VCaP (cell line): Measurements from ENCODE around the gene IQSEC1.

Source experiments
- H3K27ac ChIP-seq: fragments of 450-650 bp; 2 replicates; pipeline ENCODE4 v1.5.1; 2017
- TF ChIP-seq, protein P1 (sequence below): fragments of 450-650 bp; conservative IDR thresholded peaks from 2 replicates; pipeline ENCODE4 v1.5.1; 2017; ENCODE audit warnings: mild to moderate bottlenecking, moderate library complexity

The IQSEC1 gene

DNA sequence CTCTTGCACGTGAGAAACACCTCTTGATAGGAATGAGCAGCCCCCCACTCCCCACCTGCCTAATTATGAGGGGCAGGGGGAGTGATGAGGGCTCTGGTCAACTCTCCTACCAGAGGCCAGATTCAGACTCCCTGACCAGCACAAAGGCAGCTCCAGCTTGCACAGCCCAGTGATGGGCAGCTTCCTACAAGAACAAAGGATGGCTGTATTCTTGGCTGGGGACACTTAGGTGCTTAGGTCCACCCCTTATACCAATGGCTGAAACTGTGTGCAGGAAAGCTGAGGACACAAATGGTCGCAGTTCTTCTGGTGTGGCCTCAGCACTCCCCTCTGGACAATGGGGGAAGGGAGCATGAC lies 81.8 kb downstream of the IQSEC1 start:
- no peak overlapping the region for H3K27ac ChIP-seq
- TF ChIP-seq, protein P1, sequence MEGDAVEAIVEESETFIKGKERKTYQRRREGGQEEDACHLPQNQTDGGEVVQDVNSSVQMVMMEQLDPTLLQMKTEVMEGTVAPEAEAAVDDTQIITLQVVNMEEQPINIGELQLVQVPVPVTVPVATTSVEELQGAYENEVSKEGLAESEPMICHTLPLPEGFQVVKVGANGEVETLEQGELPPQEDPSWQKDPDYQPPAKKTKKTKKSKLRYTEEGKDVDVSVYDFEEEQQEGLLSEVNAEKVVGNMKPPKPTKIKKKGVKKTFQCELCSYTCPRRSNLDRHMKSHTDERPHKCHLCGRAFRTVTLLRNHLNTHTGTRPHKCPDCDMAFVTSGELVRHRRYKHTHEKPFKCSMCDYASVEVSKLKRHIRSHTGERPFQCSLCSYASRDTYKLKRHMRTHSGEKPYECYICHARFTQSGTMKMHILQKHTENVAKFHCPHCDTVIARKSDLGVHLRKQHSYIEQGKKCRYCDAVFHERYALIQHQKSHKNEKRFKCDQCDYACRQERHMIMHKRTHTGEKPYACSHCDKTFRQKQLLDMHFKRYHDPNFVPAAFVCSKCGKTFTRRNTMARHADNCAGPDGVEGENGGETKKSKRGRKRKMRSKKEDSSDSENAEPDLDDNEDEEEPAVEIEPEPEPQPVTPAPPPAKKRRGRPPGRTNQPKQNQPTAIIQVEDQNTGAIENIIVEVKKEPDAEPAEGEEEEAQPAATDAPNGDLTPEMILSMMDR = no peak

DNA sequence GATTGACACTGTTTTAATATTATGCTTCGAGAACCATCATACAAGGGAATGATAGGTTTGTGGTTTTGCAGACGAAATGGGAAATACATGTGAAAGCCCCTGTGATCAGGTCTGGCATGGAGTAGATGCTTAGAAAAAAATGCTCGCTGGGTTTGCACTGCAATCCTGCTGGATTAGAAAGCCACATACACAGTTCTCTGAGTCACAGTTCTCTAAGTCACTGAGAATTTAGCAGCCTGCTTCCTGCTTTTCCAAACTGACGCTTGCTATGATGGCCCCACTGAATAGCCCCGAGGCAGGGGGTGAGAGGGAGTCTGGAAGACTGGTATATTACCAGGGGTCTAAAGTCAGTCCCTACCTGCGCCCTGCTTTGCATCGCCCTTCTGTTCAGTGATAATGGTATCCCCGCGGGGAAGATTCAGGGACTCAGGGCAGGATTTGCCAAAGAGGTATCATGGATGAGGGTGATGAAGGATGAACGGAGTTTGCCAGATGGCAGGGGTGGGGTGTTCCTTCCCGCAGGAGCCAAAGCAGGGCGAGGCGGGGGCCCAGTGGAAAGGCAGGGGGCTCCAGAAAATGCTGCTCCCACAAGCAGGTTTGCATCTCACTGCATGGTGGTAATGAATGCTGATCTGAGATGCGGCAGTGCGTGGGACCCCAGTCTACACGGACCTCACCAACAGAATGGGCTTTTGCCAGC lies 82.3 kb downstream of the IQSEC1 start:
- TF ChIP-seq, protein P1 = no peak
- no peak overlapping the region for H3K27ac ChIP-seq

DNA sequence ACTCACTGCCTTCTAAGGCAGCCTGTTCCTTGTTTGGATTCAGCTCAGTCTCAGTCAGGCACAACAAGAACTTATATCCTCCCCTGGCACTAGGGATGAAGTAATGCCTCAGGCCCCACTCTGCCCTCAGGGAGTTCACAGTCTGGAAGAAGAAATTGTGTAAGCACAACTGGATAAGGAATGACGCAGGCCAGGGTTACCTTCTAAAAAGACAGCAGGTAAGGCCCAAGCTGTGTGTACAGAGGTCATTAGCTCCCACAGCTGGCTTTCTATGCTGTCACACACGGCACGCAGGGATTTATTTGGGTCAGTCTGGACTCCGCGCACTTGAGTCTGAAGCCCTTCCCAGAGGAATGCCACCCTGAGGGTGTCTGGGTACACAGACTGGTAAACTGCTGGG lies 82.9 kb downstream of the IQSEC1 start:
- TF ChIP-seq, protein P1 = no peak
- no peak overlapping the region for H3K27ac ChIP-seq

DNA sequence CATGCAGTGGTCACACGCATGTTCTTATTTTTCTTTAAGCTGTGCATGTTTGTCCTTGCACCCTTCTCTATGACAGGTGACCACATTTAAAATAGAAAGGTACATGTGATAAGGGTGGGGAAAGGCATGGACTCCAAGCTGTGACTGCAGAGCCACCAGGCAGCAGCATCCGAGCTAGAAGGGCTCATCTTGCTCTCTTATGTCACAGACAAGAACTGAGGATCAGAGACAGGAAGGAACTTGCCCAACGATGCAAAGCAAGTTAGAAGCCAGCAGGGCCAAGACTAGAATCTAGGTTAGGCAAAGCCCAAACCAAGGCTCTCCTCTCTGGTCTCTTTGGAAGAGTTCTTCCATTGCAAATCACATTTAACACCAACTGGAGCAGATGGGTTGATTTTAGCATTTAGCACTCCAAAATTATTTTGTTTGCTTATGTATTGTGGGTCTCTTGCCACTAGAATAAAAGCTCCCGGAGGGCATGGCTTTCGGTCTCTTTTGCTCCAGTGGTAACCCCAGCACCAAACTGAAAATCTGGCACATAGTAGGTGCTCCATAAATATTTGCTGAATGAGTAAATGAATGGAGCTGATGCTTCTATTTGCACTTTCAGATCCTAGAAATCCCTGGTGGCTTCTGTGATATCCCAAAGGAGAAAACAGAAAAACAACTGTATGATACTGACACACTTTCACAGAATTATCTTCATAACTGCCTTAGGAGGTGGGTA lies 84.3 kb downstream of the IQSEC1 start:
- peak overlapping the region; percentile 94; the same call in 1 of the 2 replicates for H3K27ac ChIP-seq
- TF ChIP-seq, protein P1 = no peak

DNA sequence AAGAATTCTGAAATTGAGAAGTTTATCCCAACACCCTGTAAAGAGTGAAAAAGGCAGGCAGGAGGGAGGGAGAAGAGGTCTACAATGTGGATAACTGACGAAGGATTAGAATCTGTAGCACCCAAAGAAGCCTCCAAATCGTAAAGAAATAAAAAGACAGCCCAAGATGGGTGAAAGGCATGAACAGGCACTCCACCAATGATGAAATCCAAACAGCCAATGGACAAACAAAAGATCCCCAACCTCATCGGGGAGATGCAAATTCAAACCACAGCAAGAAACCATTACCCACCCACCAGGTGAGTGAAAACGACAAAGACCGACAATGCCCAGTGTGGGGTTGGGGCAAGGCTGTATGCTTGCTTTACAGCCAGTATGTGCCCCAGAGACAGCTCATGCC lies 85.6 kb downstream of the IQSEC1 start:
- peak overlapping the region; percentile 94 for H3K27ac ChIP-seq
- TF ChIP-seq, protein P1 = no peak

DNA sequence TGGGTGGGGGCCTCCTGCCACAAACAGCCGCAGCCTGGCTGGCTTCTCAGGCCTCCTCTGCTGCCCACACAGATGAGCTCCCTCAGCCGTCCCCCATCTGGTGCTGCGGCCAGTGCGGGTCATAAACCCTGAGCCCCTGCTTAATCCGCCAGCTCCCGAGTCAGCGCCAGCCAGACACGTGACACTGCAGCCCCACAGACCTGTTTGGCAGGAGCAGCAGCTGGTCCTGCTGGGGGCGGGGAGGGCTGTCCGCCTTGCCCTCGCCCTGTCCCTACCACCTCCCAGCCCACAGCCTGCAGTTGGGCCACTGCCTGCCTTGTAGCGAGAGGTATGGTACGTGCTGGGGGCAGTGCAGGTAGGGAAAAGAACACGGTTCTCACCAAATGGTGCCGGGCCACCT lies 86.2 kb downstream of the IQSEC1 start:
- peak overlapping the region; percentile 94 for H3K27ac ChIP-seq
- TF ChIP-seq, protein P1 = no peak

DNA sequence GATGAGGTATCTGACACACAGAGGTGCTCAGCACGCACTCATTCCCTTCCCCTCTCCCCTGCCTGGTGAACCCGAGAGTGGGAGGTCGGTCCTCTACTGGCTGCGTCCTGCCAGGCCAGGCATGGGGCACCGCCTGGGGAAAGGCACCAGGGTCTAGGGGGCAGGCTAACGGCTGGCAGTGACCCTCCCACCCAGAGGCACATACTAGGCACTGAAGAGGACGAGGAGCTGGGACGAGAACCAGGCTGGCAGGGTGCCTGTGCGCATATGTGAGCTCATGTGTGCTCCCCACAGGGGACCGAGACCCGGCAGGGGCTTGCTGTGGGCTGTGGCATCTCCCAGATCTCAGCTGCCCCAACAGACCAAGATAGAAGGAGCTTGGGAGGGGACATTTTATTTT lies 86.7 kb downstream of the IQSEC1 start:
- H3K27ac ChIP-seq = peak overlapping the region; percentile 94
- TF ChIP-seq, protein P1 = no peak
